ENCODE data around the gene COL4A2. TPM values are rescaled to one million over a fixed set of nuclear protein-coding genes. Genes with fewer than 3 reads are reported as not detected.
A peak's percentile ranks its signal among the peaks of the same experiment; 100 is the strongest.

The COL4A2 gene
- total RNA-seq, 1 donor from 2014 or later = 1,414 TPM

GRCh38 chr13:110306340-110306959 is 634 bp upstream of the COL4A2 start:
- Histone ChIP-seq H3K4me3 (ENCODE audit: insufficient read depth, low read depth, low read length) (peak overlapping the region; percentile 95), H3K9ac (ENCODE audit: low read length) (peak overlapping the region; percentile 97), H3K27ac (ENCODE audit: low read depth, low read length) (peak overlapping the region; percentile 87), H3K9me3 (ENCODE audit: insufficient read depth, low read depth, low read length) (no peaks in the 10 kb centered on the region), H3K79me2 (ENCODE audit: insufficient read depth, low read length) (peaks cover 100% of the 10 kb centered on the region), H3K4me2 (ENCODE audit: low read length) (peak overlapping the region; percentile 98), H3K36me3 (ENCODE audit: insufficient read depth, low read length) (peaks cover 23% of the 10 kb centered on the region), H3K27me3 (ENCODE audit: insufficient read depth, low read length) (no peaks in the 10 kb centered on the region), H4K20me1 (ENCODE audit: insufficient read depth, low read length) (peaks cover 74% of the 10 kb centered on the region), H3K4me1 (ENCODE audit: insufficient read depth, low read length) (peaks cover 62% of the 10 kb centered on the region), H2AFZ (ENCODE audit: low read depth, low read length) (no peak overlapping the region)
- H3K9me3 Mint-ChIP-seq (ENCODE audit: unreplicated experiment) = no peaks in the 10 kb centered on the region
- peaks cover 54% of the 10 kb centered on the region for H3K4me1 Mint-ChIP-seq (ENCODE audit: low read depth, unreplicated experiment)
- H3K36me3 Mint-ChIP-seq (ENCODE audit: low read depth, unreplicated experiment) = peaks cover 49% of the 10 kb centered on the region
- no peak overlapping the region for H3K27ac Mint-ChIP-seq (ENCODE audit: unreplicated experiment)
- FAIRE-seq (no peak), DNase-seq (ENCODE audit: low read depth) (no peak)
- H3K27me3 Mint-ChIP-seq (ENCODE audit: low read depth, unreplicated experiment) = no peaks in the 10 kb centered on the region
- peak overlapping the region; percentile 95 for H3K4me3 Mint-ChIP-seq (ENCODE audit: unreplicated experiment)
- no peak for TF ChIP-seq CTCF (IDR thresholded peaks at IDR 0.05; ENCODE audit: insufficient read depth, low read depth, low read length)
- TF ChIP-seq EZH2 (IDR thresholded peaks at IDR 0.05; ENCODE audit: insufficient read depth, low read length) = no peak

- FAIRE-seq = no peak
Measured at GRCh38 chr13:110307767-110308655, 927 bp downstream of the COL4A2 start.

More at GRCh38 chr13:110307767-110308655, 927 bp downstream of the COL4A2 start:
- no peaks in the 10 kb centered on the region for H3K9me3 ChIP-seq (ENCODE audit: insufficient read depth, low read depth, low read length)
- Mint-ChIP-seq H3K27me3 (ENCODE audit: low read depth, unreplicated experiment) (no peaks in the 10 kb centered on the region), H3K4me1 (ENCODE audit: low read depth, unreplicated experiment) (peaks cover 50% of the 10 kb centered on the region), H3K36me3 (ENCODE audit: low read depth, unreplicated experiment) (peaks cover 57% of the 10 kb centered on the region), H3K4me3 (ENCODE audit: unreplicated experiment) (peak overlapping the region; percentile 99), H3K27ac (ENCODE audit: unreplicated experiment) (peak overlapping the region; percentile 98), H3K9me3 (ENCODE audit: unreplicated experiment) (no peaks in the 10 kb centered on the region)
- peaks cover 100% of the 10 kb centered on the region for H3K79me2 ChIP-seq (ENCODE audit: insufficient read depth, low read length)
- peak overlapping the region; percentile 87 for H3K27ac ChIP-seq (ENCODE audit: low read depth, low read length)
- peak overlapping the region; percentile 95 for H3K4me3 ChIP-seq (ENCODE audit: insufficient read depth, low read depth, low read length)
- H2AFZ ChIP-seq (ENCODE audit: low read depth, low read length) = peak overlapping the region; percentile 7
- DNase-seq (ENCODE audit: low read depth) = peak; percentile 59
- peaks cover 17% of the 10 kb centered on the region for H3K36me3 ChIP-seq (ENCODE audit: insufficient read depth, low read length)
- H4K20me1 ChIP-seq (ENCODE audit: insufficient read depth, low read length) = peaks cover 62% of the 10 kb centered on the region
- peaks cover 64% of the 10 kb centered on the region for H3K4me1 ChIP-seq (ENCODE audit: insufficient read depth, low read length)
- peak overlapping the region; percentile 98 for H3K4me2 ChIP-seq (ENCODE audit: low read length)
- H3K9ac ChIP-seq (ENCODE audit: low read length) = peak overlapping the region; percentile 97
- no peaks in the 10 kb centered on the region for H3K27me3 ChIP-seq (ENCODE audit: insufficient read depth, low read length)
- TF ChIP-seq CTCF (IDR thresholded peaks at IDR 0.05; ENCODE audit: insufficient read depth, low read depth, low read length) (no peak), EZH2 (IDR thresholded peaks at IDR 0.05; ENCODE audit: insufficient read depth, low read length) (no peak)

All from astrocyte (in vitro differentiated cells and primary cell).